HG03108 (cell line): Measurements from ENCODE around the gene DLG4.

ENCODE experiments used
- ATAC-seq: cut with Tn5 transposase; IDR thresholded peaks from one replicate; pipeline ENCODE4 v1.9.1; 2021; ENCODE audit warnings: moderate library complexity; ENCODE audit not compliant: unreplicated experiment

Gene DLG4

GRCh38 chr17:7233701-7234082 is 14.1 kb upstream of the DLG4 start:
- no peak for ATAC-seq

- no peak for ATAC-seq
Measured at GRCh38 chr17:7232114-7232513, 12.5 kb upstream of the DLG4 start.

DNA sequence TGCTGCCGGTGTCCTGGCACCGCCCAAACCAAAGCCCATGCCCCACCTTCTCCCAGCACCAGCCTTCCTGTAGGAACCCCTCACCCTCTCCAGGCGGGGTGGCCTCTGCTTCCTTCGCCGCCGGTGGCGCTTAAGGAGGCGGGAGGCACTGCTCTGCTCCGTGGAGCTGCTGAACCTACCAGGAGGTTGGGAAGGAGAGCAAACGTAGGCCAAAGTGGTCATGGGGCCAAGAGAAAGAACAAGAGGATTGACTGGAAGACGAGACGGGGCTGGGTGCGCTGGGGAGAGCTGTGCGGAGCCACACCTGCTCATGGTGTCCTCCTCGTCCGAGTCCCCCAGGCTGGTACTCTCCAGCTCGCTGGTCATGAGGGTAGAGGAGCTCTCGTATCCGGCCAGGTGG is 9.9 kb upstream of the DLG4 start:
- no peak for ATAC-seq

DNA sequence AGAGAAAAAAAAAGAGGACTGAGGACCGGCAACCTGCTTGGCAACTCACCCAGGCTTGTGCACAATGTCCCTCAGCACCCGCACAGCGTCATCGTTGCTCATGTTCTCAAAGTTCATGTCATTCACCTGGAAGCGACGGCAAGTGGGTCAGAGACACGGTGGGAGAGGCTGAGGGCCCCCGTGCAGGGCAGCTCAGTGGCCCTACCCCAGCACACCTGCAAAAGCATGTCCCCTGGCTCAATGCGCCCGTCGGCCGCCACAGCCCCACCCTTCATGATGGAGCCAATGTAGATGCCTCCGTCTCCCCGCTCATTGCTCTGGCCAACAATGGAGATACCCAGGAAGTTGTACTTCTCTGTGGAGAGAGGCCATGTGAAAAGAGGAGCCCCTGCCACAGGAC is 9.3 kb upstream of the DLG4 start:
- ATAC-seq: no peak

DNA sequence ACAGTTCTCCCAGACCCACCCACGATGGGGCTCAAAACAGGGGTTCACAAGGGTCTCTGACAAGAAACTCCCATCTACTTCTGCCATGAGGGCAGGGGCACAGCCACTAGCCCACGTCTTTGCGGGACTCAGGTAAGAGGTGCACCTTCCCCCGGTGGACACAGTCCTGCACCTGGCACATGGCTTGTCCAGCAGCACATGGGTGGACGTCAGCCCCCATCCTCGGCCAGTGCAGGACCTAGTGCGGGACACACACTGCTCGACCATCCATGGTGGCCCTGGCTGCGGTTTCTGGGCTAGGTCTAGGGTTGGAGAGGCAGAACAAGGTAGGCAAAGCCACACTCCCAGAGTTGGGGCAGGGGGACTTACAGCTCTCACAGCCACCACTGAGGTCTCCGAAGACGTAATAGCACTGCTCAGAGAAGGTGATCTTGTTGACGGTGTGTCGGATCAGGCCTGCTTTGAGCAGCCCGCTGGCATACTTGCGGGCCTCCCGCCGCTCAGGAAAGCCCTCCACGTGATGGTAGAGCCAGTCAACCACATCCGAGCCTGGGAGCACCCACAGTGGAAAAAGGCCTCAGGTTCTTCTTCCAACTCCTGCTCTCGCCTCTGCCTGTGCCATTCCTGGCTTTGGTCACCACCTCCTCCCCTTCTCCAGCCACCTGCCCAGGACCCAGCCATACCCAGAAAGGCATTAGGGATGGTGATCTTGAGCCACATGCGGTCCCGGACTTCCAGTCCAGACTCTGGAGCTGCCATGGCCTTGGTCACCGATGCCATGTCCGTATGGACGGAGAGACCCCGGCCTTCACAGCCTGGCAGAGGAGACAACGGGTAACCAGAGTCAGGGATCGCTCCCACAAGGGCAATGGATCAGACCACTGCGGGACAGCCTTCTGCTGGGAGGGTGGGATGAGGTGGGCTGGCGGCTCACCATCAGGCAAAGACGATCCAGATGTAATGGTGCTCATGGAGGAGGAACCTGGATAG is 7.4 kb upstream of the DLG4 start:
- ATAC-seq: no peak

GRCh38 chr17:7225711-7226331 is 6.2 kb upstream of the DLG4 start:
- ATAC-seq: no peak

- no peak for ATAC-seq
Measured at GRCh38 chr17:7224661-7225111, 5.0 kb upstream of the DLG4 start.

DNA sequence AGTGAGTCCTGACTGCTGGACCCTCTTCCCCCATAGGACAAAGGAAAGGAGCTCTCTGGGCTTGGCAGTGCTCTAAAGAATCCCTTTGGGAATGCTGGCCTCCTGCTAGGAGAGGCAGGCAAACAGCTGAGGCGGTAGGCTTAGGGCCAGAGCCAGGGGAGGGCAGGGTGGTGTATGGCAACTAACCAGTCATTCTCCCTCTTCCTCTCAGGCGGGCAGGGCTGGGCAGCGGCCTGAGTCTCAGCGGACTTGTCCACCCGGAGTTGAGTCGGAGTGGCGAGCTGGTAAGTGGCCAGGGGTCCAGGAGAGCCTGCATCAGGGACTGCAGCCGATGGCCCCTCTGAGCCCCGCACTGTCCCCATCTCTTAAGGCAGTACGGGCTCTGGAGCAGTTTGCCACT is 4.5 kb upstream of the DLG4 start:
- no peak for ATAC-seq

DNA sequence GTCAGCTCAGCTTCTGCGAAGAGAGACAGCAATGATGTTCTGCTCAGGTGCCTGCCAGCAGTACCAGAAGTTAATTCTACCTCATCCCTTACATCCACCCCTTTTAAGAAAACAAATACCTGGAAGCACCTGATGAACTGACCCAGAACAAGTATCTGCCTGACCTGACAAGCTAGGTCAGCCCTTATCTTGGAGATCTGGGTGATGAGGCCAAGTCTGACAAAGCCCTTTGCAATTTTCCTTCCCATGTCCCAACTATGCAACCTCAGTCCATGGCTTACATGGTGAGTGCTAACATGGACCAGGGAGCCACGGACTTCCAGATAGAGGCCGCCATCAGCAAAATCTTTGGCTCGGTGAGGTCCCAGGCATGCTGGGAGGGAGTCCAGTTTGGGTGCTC is 3.7 kb upstream of the DLG4 start:
- ATAC-seq: no peak

DNA sequence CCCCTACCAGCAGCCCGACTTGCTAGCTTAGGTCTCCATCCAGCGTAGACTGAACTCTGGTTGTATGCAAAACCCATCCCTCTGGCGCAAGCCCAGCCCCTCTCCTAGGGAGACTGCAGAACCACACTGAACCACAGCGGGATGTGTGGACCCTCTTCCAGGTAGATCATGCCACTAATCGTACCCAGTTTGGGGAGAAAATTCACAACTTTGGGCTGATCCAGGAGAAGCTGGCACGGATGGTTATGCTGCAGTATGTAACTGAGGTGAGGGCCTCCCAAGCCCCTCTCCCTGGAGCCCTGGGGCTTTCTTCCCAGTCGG is 3.3 kb upstream of the DLG4 start:
- ATAC-seq: no peak

- ATAC-seq: no peak
Measured at GRCh38 chr17:7222093-7222971, 2.7 kb upstream of the DLG4 start.

- no peak for ATAC-seq
Measured at GRCh38 chr17:7221278-7222092, 1.8 kb upstream of the DLG4 start.

- no peak for ATAC-seq
Measured at GRCh38 chr17:7220593-7221277, 1.1 kb upstream of the DLG4 start.

- ATAC-seq: no peak
Measured at GRCh38 chr17:7219229-7219811, 316 bp downstream of the DLG4 start.

DNA sequence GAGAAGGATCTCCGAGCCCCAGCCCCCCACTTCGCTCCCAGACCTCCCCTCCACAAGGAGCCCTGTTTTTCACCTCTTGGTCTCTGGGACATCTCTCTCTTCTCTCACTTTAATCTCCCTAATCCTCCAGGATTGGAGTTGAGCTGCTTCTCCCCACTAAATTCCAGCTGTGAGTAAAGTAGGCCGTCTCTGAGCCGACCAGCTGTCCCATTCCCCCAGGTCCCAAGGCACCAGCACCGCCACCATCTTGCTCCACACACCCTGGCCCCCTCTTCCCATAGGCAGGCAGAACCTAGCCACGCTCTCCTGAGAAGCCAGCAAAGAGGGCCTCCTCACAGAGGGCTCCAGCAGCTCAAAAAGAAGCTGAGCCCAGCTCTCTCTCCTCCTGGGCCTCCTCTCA is 878 bp downstream of the DLG4 start:
- no peak for ATAC-seq

GRCh38 chr17:7218166-7218565 is 1.5 kb downstream of the DLG4 start:
- ATAC-seq: no peak

DNA sequence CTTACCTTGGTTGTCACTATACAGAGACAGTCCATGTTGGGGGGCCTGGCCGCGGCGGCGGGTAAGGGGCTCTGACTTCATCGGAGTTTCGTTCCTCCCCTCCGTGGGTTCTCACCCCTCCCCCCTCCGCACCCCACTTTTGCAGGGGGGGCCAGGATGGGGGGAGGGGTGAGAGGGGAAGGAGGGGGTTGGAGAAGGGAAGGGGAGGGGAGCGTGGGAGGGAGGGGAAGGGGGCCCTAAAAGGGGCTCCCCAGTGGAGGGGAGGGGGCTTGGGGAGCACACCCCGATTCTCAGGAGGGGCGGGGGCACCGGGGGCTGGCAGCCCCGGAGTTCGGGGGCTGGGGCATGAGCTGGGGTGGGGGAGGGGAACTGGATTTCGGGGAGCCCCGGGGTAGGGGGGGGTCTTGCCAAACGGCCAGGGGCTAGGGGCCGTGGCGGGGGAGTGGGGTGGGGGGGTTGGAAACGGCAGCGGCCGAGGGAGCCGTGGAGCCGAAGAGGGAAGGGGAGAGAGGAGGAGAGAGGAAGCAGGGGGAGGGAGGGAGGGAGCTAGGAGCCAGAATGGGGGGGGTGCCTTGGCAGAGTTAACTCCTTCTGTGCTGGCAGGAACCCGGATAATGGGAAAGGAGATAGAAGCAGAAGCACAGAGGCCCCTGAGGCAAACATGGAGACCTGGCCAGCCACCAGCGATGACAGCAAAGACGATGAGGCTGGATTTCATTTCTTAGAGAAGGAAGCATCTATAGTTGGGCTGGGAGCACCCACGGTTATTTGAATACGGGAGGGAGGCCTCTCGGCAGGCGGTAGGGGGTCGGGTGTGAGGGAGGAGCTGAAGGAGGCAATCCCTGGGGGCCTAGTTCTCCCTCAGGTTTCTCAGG is 2.3 kb downstream of the DLG4 start:
- no peak for ATAC-seq

- no peak for ATAC-seq
Measured at GRCh38 chr17:7216242-7217112, 3.2 kb downstream of the DLG4 start.
